ENCODE data around the gene METTL3.
A peak's percentile ranks its signal among the peaks of the same experiment; 100 is the strongest.

METTL3 gene

DNA sequence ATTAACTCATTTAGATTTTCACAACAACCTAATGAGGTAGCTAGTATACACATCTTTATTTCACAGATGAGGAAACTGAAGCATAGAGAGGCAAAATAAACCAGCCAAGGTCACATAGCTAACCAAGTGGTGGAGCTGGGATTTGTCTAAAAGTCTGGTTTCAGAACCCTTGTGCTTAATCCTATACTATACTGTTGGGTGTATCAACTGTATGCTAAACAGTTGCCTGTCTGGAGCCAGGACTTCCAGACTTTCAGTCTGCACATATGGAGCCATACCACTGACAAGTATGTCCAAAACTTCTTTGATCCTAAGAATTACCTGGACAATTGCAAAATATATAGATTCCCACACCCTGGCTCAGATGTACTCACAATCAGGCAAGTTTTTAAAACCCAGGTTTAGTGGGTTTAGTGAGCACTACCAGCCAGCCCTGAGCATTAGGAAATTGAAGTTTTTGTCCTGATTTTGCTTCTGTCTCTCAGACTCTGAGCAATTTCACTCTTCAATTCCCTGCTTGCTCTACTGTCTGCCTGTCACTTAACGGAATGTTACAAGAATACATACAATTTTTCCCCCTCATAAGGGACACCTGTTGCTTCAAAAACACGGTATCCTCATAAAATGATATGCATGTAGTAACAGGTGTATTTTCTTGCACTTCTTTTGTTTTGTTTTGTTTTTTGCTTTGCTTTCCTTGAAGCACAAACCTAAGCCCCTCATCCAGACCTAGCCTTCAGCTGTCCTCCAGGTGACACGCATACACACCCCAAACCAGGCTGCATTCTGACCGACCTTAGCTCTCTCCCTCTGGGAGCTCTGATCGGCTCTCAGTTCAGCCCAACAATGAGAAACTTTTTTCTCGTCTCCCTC is 24.6 kb upstream of the METTL3 start:
- TF ChIP-seq GATA1 (IDR thresholded peaks at IDR 0.05; ENCODE audit: low read depth, low read length): no peak
- no peak for TF ChIP-seq POLR2A (IDR thresholded peaks at IDR 0.05; ENCODE audit: low read length)
- no peak for DNase-seq

DNA sequence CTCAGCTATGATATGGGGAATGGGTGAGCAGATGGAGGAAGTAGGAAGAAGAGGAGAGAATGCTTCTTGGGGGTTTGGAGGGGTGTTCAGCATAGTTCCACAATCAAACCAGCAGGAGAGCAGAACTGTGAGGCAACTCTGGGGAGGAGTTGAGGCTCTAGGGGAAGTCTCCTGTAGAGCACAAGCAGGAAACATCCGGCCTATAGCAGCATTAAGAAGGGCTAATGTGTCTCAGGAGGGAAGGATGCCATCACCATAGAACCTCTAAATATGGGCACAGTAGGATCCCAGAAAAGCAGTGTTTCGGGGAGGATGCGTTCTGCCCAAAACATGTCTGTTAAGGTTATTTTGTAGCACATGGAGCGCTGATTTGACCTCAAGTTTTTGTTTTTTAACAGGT is 23.4 kb upstream of the METTL3 start:
- no peak for DNase-seq
- TF ChIP-seq GATA1 (IDR thresholded peaks at IDR 0.05; ENCODE audit: low read depth, low read length): no peak
- TF ChIP-seq POLR2A (IDR thresholded peaks at IDR 0.05; ENCODE audit: low read length): no peak

- DNase-seq: no peak
- TF ChIP-seq POLR2A (IDR thresholded peaks at IDR 0.05; ENCODE audit: low read length): no peak
- no peak for TF ChIP-seq GATA1 (IDR thresholded peaks at IDR 0.05; ENCODE audit: low read depth, low read length)
Measured at GRCh38 chr14:21533294-21533693, 22.2 kb upstream of the METTL3 start.

DNA sequence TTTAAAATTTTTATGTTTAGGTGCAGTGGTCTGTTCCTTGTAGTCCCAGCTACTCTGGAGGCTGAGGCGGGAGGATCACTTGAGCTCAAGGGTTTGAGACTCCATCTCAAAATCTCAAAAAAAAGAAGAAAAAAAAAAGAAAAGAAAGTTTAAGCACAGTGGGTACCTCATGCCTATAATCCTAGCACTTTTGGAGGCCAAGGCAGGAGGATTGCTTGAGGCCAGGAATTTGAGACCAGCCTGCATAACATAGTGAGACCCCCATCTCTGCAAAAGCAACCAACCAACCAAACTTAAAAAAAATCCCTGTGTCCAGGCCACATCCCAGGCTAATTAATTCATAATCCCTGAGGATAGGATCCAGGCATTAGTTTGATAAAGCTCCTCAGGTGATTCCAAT is 18.4 kb upstream of the METTL3 start:
- DNase-seq: no peak
- TF ChIP-seq POLR2A (IDR thresholded peaks at IDR 0.05; ENCODE audit: low read length) (no peak), GATA1 (IDR thresholded peaks at IDR 0.05; ENCODE audit: low read depth, low read length) (no peak)

GRCh38 chr14:21528381-21529348 is 17.5 kb upstream of the METTL3 start:
- peak; percentile 42 to 60 for DNase-seq
- no peak for TF ChIP-seq GATA1 (IDR thresholded peaks at IDR 0.05; ENCODE audit: low read depth, low read length)
- no peak for TF ChIP-seq POLR2A (IDR thresholded peaks at IDR 0.05; ENCODE audit: low read length)

DNA sequence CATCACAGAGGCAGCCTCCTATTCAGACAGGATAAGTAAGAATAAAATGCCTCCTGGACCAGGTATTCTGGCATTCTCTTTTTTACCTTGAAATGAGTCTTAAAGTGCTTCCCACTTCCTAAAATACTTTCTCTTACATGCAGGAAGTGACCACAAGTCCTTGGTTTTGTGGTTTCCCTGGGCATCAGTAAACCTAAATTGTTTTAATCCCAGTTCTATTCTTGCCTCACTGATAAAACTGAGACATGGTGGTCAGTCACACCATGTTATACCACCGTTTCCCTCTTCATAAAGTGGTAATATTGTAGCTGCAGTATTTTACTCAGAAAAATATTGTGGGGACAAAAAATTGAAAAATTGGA is 16.2 kb upstream of the METTL3 start:
- DNase-seq: no peak
- TF ChIP-seq GATA1 (IDR thresholded peaks at IDR 0.05; ENCODE audit: low read depth, low read length): no peak
- TF ChIP-seq POLR2A (IDR thresholded peaks at IDR 0.05; ENCODE audit: low read length): no peak

- peak in 1 of 2 experiments; percentile 26 for DNase-seq
- TF ChIP-seq GATA1 (IDR thresholded peaks at IDR 0.05; ENCODE audit: low read depth, low read length) (no peak), POLR2A (IDR thresholded peaks at IDR 0.05; ENCODE audit: low read length) (no peak)
Measured at GRCh38 chr14:21526672-21527317, 15.7 kb upstream of the METTL3 start.

DNA sequence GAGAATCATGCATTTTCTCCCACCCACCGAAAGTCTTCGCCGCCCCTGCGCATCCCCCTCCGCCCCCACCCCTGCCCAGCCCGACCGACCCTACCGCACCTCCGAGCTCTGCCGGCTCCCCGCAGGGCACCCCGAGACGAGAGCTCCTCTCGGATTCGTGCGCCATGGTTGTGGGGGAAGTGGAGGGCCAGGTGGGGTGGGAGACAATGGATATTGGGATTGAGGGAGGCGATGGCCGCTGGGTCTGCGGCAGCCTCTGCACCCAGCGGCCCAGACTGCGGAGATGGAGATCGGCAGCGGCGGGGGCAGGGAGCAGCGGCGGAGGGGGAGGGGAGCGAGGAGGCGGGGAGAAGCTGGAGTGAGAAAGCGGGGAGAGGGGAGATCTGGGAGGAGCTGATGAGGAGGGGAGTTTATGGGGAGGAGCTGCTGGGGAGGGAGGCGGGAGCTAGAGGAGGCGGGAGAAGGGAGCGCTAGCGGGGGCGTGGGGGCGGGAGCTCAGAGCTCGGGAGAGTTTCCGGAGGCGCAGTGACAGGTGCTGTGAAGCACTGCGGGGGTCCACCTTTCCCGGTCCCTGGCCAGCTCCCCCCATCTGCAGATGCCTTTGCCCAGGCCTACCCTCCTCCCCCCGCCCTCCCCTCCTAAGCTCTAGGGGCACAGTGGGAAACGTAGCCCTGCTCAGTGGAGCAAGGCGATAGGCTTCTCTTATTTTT is 15.0 kb upstream of the METTL3 start, which contains the start of gene SALL2:
Gene SALL2 (minus strand): TSS at position 385 of the 710 bp plus-strand sequence. CDS start 219 bp downstream, at position 166.
- peak; percentile 67 to 71 for DNase-seq
- no peak for TF ChIP-seq POLR2A (IDR thresholded peaks at IDR 0.05; ENCODE audit: low read length)
- no peak for TF ChIP-seq GATA1 (IDR thresholded peaks at IDR 0.05; ENCODE audit: low read depth, low read length)

- TF ChIP-seq POLR2A (IDR thresholded peaks at IDR 0.05; ENCODE audit: low read length): no peak
- no peak for TF ChIP-seq GATA1 (IDR thresholded peaks at IDR 0.05; ENCODE audit: low read depth, low read length)
- no peak for DNase-seq
Measured at GRCh38 chr14:21525571-21525961, 14.4 kb upstream of the METTL3 start.

DNA sequence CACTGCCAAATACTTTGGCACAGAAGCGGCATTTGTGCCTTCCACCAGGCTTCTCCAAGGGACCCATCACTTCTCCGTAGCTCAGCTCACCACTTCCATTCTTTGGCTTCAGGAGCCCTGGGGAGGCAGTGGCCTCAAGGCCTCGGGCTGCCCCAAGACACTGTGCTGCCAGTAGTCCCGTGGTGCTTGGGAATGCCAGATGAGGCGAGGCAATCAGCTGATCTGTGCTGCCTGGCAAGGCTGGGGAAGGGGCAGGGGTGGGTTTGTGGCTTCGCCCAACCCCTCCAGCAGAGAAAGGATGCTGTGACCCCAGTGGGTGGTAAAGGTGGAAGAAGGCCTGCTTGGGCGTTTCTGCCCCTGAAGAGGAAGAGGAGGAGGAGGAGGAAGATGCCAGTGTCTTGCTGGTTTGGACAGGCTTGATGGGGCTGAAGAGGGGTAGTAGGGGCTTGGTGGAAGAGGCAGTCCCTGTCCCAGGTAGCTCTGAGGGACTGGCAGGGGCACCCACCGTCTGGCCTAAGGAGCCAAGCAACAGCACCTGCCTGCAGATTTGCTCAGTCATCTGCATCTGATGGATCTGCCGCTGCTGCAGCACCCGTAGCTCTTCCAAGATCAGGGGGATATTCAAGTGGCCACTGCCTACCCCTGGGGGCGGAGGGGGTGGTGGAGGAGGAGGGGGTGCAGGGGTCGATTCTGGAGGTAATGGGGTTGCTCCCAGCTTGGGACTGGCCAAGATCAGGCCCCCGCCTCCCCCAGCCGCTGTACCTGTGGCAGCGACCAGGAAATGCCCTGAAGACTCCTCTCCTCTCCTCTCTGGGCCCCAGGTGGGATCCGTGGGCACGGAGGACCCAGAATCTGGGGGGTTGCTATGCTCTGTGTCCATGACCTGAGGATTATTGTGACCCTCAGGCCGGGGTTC is 13.7 kb upstream of the METTL3 start:
- DNase-seq: no peak
- no peak for TF ChIP-seq GATA1 (IDR thresholded peaks at IDR 0.05; ENCODE audit: low read depth, low read length)
- TF ChIP-seq POLR2A (IDR thresholded peaks at IDR 0.05; ENCODE audit: low read length): no peak

GRCh38 chr14:21523203-21523602 is 12.1 kb upstream of the METTL3 start:
- DNase-seq: no peak
- no peak for TF ChIP-seq POLR2A (IDR thresholded peaks at IDR 0.05; ENCODE audit: low read length)
- TF ChIP-seq GATA1 (IDR thresholded peaks at IDR 0.05; ENCODE audit: low read depth, low read length): no peak

- no peak for DNase-seq
- TF ChIP-seq GATA1 (IDR thresholded peaks at IDR 0.05; ENCODE audit: low read depth, low read length): no peak
- TF ChIP-seq POLR2A (IDR thresholded peaks at IDR 0.05; ENCODE audit: low read length): no peak
Measured at GRCh38 chr14:21521501-21521900, 10.4 kb upstream of the METTL3 start.
